GM21723 (cell line): ENCODE measurements around the gene BAD.
A peak's percentile ranks its signal among the peaks of the same experiment; 100 is the strongest.

Experiments
- ATAC-seq: cut with Tn5 transposase; IDR thresholded peaks from one replicate; pipeline ENCODE4 v1.9.1; 2021; ENCODE audit warnings: mild to moderate bottlenecking, moderate library complexity; ENCODE audit not compliant: unreplicated experiment

The BAD gene

GRCh38 chr11:64281957-64282770 lies 2.3 kb downstream of the BAD start:
- no peak for ATAC-seq

GRCh38 chr11:64278576-64279190 lies 5.8 kb downstream of the BAD start:
- no peak for ATAC-seq

- no peak for ATAC-seq
Observed at GRCh38 chr11:64276653-64277431, 7.6 kb downstream of the BAD start.

- no peak for ATAC-seq
Observed at GRCh38 chr11:64275841-64276240, 8.6 kb downstream of the BAD start.

- ATAC-seq, result no peak
Observed at GRCh38 chr11:64275031-64275800, 9.2 kb downstream of the BAD start.

- peak; percentile 70 for ATAC-seq
Observed at GRCh38 chr11:64269540-64270220, 14.8 kb downstream of the BAD start.

GRCh38 chr11:64268893-64269539 lies 15.4 kb downstream of the BAD start:
- ATAC-seq, result peak; percentile 14

- no peak for ATAC-seq
Observed at GRCh38 chr11:64268025-64268892, 16.2 kb downstream of the BAD start.

- no peak for ATAC-seq
Observed at GRCh38 chr11:64267207-64267945, 17.1 kb downstream of the BAD start.

- ATAC-seq, result no peak
Observed at GRCh38 chr11:64266339-64266738, 18.1 kb downstream of the BAD start.

- no peak for ATAC-seq
Observed at GRCh38 chr11:64265176-64266160, 19.0 kb downstream of the BAD start.

- no peak for ATAC-seq
Observed at GRCh38 chr11:64264371-64264852, 20.1 kb downstream of the BAD start.

- ATAC-seq, result no peak
Observed at GRCh38 chr11:64263947-64264317, 20.5 kb downstream of the BAD start.

- ATAC-seq, result no peak
Observed at GRCh38 chr11:64263021-64263946, 21.2 kb downstream of the BAD start.

GRCh38 chr11:64262271-64263002 lies 22.0 kb downstream of the BAD start:
- ATAC-seq, result no peak
